Subcutaneous adipose tissue (tissue), 4 donors: Measurements from ENCODE around the gene HEPACAM2. TPM values are rescaled to one million over a fixed set of nuclear protein-coding genes. Genes with fewer than 3 reads are reported as not detected.

Experiments
- total RNA-seq, 4 donors: library from RNA; depleted of rRNA; stranded (reverse); fragments of >200 nt; gene quantifications; one replicate each; pipeline ENCODE4 v1.1.0, GENCODE V29; 2016
- TF ChIP-seq, protein P1 (sequence below): fragments of 450-650 bp; IDR thresholded peaks from one replicate; pipeline ENCODE4 v1.5.1; 2016; ENCODE audit warnings: low read depth, mild to moderate bottlenecking, control low read depth, antibody characterized with exemption, moderate library complexity

HEPACAM2 gene
- total RNA-seq, 4 donors from 2014 or later: 0.17 TPM; not detected in 3

DNA sequence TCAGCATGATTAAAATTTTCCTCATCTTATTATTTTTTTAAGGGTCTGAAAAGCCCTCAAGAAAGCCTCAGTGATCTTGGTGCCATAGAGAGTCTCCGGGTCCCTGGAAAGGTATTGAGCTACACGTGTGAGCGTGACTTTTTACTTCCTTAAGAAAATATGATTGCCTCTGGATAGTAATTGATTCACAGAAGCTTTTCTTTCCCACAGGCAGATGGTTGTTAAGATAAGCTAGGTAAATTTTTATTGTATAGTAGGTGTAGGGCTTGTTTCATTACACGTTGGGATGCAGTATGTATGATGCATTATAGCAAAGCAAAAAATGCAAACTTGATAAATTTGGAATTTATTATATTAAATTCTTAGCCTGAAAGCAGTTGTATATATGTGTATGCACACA, 13.6 kb upstream of the HEPACAM2 start:
- TF ChIP-seq, protein P1, sequence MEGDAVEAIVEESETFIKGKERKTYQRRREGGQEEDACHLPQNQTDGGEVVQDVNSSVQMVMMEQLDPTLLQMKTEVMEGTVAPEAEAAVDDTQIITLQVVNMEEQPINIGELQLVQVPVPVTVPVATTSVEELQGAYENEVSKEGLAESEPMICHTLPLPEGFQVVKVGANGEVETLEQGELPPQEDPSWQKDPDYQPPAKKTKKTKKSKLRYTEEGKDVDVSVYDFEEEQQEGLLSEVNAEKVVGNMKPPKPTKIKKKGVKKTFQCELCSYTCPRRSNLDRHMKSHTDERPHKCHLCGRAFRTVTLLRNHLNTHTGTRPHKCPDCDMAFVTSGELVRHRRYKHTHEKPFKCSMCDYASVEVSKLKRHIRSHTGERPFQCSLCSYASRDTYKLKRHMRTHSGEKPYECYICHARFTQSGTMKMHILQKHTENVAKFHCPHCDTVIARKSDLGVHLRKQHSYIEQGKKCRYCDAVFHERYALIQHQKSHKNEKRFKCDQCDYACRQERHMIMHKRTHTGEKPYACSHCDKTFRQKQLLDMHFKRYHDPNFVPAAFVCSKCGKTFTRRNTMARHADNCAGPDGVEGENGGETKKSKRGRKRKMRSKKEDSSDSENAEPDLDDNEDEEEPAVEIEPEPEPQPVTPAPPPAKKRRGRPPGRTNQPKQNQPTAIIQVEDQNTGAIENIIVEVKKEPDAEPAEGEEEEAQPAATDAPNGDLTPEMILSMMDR: no peak

DNA sequence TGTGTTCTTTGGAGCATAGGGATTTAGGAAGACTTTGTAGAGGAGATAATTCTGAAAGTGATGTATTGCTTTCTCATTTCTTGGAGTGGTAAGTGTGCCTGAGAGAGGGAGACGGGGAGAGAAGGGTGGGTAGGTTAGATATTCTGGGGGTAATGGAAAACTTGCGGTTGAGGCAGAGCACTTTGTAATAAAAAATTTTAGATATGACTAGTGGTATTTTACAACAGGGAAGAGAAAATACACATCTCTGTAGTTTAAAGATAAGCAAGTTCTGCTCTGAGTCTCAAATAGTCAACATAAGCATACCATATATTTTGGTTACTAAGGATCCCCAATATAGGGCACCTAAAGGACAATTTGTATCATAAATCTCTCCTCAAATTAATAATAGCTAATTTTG, 12.5 kb upstream of the HEPACAM2 start:
- TF ChIP-seq, protein P1: no peak

DNA sequence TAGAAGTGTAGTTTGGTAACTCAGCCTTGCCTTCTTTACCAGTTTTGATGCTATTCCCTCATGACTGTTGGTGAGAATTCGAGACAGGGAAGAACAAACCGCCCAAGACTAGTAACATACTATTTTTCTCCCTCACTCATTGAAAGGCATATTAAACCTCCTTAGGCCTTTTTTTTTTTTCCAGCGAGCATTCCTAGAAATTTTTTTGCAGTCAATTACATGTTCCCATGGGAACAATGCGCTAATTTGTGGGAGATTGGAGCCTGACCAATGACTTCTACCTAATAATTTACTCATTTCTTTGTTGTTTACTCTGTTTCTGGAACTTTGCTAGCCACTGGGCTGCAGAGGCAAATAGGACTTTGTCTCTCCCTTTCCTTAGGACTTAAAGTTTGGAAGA, 11.9 kb upstream of the HEPACAM2 start:
- TF ChIP-seq, protein P1: no peak

DNA sequence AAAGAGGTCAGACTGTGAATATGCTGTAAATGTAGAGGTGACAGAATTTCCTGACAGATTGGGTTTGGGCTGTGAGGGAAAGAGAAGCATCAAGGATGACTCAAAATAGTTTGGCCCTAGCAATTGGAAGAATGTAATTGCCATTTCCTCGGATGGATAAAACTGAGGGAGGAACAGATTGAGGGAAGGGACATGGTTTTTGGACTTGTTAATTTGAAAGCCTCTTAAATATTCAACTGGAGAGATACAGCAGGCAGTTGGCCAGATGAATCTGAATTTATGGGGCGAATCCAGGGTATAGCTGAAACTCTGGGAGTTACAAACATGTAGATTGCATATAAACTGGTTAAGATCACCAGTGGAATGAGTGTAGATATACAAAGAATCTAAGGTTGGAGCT, 9.3 kb upstream of the HEPACAM2 start:
- TF ChIP-seq, protein P1: no peak

DNA sequence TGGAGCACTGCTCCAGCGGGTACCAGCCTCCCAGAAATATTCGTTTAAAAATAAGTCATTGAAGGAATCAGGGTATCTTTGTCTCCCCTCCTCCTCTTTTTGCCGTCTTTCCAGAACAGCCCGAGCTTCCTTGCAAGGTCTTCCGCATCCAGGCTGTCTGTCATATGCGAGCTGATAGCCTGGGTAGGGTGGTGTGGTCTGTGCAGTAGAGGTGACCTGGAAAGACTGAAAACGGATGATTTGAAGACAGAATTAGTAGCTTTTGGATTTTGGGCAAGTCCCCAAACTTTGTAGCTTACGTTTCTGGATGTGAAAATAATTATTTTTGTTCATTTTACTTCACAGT, 6.4 kb upstream of the HEPACAM2 start:
- TF ChIP-seq, protein P1: no peak

DNA sequence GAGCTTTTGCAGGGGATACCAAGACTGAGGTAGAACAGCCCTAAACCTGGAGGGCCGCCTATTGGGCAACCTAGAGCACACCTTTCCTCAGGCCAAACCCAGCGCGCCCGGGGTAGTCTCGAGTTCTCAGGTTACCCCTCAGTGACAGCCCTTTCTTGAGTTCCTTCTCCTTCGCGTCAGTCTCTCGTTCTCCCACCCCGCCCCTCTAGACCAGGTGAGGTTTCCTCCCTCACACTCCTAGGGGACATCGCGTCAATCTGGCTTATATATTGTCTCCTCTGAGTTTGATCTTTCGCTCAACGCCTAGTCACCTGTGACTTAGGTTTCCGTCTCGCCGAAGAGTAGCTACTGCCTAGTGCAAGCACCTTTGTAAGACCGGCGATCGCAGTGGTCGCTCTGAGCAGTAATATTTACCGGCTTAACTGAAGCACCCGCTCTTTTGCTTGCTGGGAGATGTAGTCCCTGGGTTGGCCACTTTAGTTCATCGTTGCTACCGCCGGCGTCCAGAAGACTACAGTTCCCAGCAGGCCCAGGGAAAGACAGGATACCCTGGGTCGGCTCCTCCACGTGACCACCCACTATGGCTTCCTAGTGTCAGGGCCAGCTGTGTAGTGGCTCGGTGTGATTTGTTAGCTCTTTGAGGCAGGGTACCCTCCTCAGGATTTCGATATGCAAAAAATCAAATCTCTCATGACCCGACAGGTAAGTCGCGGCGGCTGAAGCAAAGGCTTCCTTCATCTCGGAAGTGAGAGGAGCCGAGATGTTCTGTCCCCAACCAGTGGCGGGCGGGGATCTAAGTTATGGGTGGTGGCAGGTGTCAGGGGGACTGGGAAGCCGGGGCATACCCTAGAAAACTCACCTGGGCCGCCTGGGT, 5.8 kb upstream of the HEPACAM2 start, which contains the start of gene VPS50:
Gene VPS50, plus strand, starts transcription at position 568 of the 874 bp plus-strand sequence. Its CDS starts 102 bp downstream, at position 670.
- TF ChIP-seq, protein P1: no peak

DNA sequence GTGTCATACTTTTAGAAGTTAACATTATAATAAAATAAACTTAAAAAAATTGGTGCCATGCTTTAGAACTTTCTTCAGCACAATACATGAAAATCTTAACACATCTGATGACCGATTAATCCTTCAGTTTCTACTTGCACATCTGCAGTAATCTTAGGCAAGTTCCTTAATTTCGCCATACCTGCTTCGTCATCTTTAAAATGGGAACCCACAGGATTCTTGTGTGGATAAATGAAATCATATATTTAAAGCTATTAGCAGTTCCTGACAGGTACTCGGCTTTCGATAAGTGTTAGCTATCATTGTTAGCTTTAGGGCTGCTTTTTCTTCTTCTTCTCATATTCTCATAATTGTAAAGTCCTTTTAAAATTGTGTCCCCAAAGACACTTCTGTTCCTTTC, 5.0 kb upstream of the HEPACAM2 start:
- TF ChIP-seq, protein P1: no peak
